ENCODE measurements around the gene CALN1. TPM values are rescaled to one million over a fixed set of nuclear protein-coding genes. Genes with fewer than 3 reads are reported as not detected.

CALN1 gene
- polyA plus RNA-seq, 1 experiment = not detected

GRCh38 chr7:72437610-72438009, 25.5 kb upstream of the CALN1 start:
- TF ChIP-seq CTCF (IDR thresholded peaks at IDR 0.05; ENCODE audit: low read depth, low read length) = no peak
- no peak overlapping the region for H3K27ac ChIP-seq (ENCODE audit: low read depth, low read length)
- no peaks in the 10 kb centered on the region for H3K27me3 ChIP-seq (ENCODE audit: control insufficient read depth, insufficient read depth, low read length)
- peaks cover 8% of the 10 kb centered on the region for H3K9me3 ChIP-seq (ENCODE audit: control insufficient read depth, insufficient read depth, low read length)
- DNase-seq (ENCODE audit: low read depth, low spot score) = no peak
- H3K4me3 ChIP-seq (ENCODE audit: low read depth, low read length) = no peak overlapping the region
- ChIA-PET CTCF (no interaction called here), POLR2A (no interaction called here)

GRCh38 chr7:72437061-72437585, 25.0 kb upstream of the CALN1 start:
- DNase-seq (ENCODE audit: low read depth, low spot score) = no peak
- no peak for TF ChIP-seq CTCF (IDR thresholded peaks at IDR 0.05; ENCODE audit: low read depth, low read length)
- POLR2A ChIA-PET = no interaction called here
- H3K9me3 ChIP-seq (ENCODE audit: control insufficient read depth, insufficient read depth, low read length) = peaks cover 8% of the 10 kb centered on the region
- no peaks in the 10 kb centered on the region for H3K27me3 ChIP-seq (ENCODE audit: control insufficient read depth, insufficient read depth, low read length)
- CTCF ChIA-PET = no interaction called here
- H3K4me3 ChIP-seq (ENCODE audit: low read depth, low read length) = no peak overlapping the region
- H3K27ac ChIP-seq (ENCODE audit: low read depth, low read length) = no peak overlapping the region

- no peak overlapping the region for H3K27ac ChIP-seq (ENCODE audit: low read depth, low read length)
- H3K27me3 ChIP-seq (ENCODE audit: control insufficient read depth, insufficient read depth, low read length) = no peaks in the 10 kb centered on the region
- no peak for DNase-seq (ENCODE audit: low read depth, low spot score)
- no peak for TF ChIP-seq CTCF (IDR thresholded peaks at IDR 0.05; ENCODE audit: low read depth, low read length)
- H3K4me3 ChIP-seq (ENCODE audit: low read depth, low read length) = no peak overlapping the region
- POLR2A ChIA-PET = no interaction called here
- peaks cover 8% of the 10 kb centered on the region for H3K9me3 ChIP-seq (ENCODE audit: control insufficient read depth, insufficient read depth, low read length)
- CTCF ChIA-PET = no interaction called here
These were observed 23.9 kb upstream of the CALN1 start for GRCh38 chr7:72435925-72436480.

DNA sequence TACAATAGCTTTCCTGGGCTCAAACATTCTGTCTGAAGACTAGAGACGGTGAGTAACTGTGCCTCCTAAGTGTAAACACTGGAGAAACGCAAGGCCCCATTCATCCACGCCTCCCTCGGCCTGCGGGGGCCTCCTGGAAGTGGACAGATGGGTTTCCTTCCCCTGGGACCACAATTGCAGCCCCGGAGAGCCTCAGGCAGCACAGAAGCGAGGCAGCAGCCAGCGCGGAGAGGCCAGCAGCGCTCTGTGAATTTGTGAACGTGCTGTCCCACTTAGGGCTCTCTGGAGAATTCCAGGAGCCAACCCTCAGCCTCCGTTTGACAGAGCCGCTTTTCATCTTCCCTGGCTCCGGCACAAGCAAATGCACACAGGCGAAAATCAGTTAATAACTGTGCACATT, 23.2 kb upstream of the CALN1 start:
- H3K27me3 ChIP-seq (ENCODE audit: control insufficient read depth, insufficient read depth, low read length) = no peaks in the 10 kb centered on the region
- CTCF ChIA-PET = no interaction called here
- no peak overlapping the region for H3K27ac ChIP-seq (ENCODE audit: low read depth, low read length)
- POLR2A ChIA-PET = no interaction called here
- no peak for DNase-seq (ENCODE audit: low read depth, low spot score)
- TF ChIP-seq CTCF (IDR thresholded peaks at IDR 0.05; ENCODE audit: low read depth, low read length) = no peak
- peaks cover 8% of the 10 kb centered on the region for H3K9me3 ChIP-seq (ENCODE audit: control insufficient read depth, insufficient read depth, low read length)
- no peak overlapping the region for H3K4me3 ChIP-seq (ENCODE audit: low read depth, low read length)

DNA sequence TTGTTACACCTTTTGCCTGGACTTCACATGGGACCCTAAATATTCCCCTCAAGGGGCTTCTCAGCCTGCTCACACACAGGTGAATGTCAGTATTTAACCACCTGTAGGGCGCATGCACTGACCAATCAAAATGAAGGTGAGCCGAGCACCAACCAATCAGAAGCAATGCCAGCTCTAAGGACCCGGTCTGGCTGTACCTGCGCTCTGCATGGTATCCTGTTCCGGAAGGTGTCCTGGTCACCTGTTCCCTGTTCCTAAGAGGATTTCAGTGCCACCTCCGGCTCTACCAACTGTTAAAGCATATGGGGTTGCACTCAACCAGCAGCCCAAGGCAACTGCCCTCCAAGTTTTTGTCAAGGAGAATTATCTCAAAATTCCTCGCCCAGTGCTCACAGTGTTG, 18.4 kb upstream of the CALN1 start:
- H3K4me3 ChIP-seq (ENCODE audit: low read depth, low read length) = no peak overlapping the region
- CTCF ChIA-PET = no interaction called here
- TF ChIP-seq CTCF (IDR thresholded peaks at IDR 0.05; ENCODE audit: low read depth, low read length) = no peak
- DNase-seq (ENCODE audit: low read depth, low spot score) = no peak
- H3K27me3 ChIP-seq (ENCODE audit: control insufficient read depth, insufficient read depth, low read length) = no peaks in the 10 kb centered on the region
- POLR2A ChIA-PET = interaction anchor here (0.6 kb wide), 1 partner anchor 14 kb away, joined by 4 read pairs; no protein-coding TSS in a partner anchor
- no peak overlapping the region for H3K27ac ChIP-seq (ENCODE audit: low read depth, low read length)
- peaks cover 18% of the 10 kb centered on the region for H3K9me3 ChIP-seq (ENCODE audit: control insufficient read depth, insufficient read depth, low read length)

Data from AG04450 (cell line).